ENCODE results near the gene ALG6. TPM values are rescaled to one million over a fixed set of nuclear protein-coding genes. Genes with fewer than 3 reads are reported as not detected.

The ALG6 gene
- total RNA-seq = 10 to 100 TPM; 23.1 to 25.6 TPM

DNA sequence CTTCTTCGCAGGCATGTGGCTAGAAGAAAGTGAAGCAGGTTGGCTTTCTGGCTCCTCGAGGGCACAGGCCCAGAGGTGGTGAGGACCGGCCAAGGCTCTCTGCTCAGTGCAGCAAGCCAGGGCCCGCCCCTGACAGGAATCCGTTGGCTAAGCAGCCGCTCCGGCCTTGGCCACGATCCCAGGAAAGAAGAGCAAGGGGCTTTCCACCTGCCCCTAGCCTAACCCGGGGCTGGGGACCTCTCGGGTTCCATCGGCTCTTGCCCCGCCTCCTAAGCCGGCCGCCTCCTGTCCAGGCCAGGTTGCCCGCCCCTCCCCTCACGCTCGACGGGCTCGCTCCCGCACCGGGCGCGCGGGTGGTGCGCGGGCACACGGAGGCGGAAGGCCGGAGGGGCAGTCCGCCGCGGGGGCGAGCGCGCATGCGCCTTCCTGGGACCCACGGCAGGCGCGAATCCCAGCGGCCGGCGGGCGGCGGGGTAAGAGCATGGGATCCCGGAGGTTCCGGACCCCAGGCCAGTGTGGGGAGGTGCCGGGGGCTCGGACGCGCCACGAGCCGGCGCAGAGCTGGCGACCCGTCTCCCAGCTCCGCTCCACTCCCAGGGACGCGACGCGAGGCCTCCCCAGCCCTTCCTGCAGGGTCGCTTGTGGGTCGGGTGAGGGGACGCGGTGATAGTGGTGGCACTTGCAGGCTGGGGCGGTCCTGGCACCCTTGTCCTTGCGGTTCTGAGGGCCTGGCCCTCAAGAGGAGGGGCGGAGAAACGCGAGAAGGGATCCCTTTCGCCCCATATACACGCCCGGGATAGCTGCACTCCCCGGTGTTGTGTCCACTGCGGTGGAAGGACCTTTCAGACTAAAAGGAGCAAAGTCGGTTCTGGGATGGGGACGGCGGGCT is at the start of gene ALG6:
ALG6 (plus strand) TSS at position 413 of the 889 bp plus-strand sequence. CDS start 3,351 bp downstream, outside the sequence.
- ChIA-PET POLR2A (interaction anchor here (1.2 to 1.5 kb wide), 2 partner anchors 156 to 226 kb away, joined by 4 to 7 read pairs; partner anchors contain the start of genes EFCAB7, ITGB3BP and PGM1), CTCF (interaction anchor here (1.4 kb wide), 1 partner anchor 74 kb away, joined by 3 read pairs; no protein-coding TSS in a partner anchor)
- ATAC-seq (peak; percentile 94), DNase-seq (peak; percentile 90)
- H3K36me3 Mint-ChIP-seq (ENCODE audit: low read depth) = peaks cover 23% of the 10 kb centered on the region
- H3K4me3 Mint-ChIP-seq = peak within 1 kb of the TSS; percentile 96
- no peaks in the 10 kb centered on the region for H3K9me3 Mint-ChIP-seq (ENCODE audit: insufficient read depth)
- H3K4me1 Mint-ChIP-seq (ENCODE audit: low read depth) = peaks cover 22% of the 10 kb centered on the region
- peaks cover 12% of the 10 kb centered on the region for H3K27me3 Mint-ChIP-seq (ENCODE audit: low read depth)
- H3K27ac Mint-ChIP-seq = peak within 1 kb of the TSS; percentile 87

DNA sequence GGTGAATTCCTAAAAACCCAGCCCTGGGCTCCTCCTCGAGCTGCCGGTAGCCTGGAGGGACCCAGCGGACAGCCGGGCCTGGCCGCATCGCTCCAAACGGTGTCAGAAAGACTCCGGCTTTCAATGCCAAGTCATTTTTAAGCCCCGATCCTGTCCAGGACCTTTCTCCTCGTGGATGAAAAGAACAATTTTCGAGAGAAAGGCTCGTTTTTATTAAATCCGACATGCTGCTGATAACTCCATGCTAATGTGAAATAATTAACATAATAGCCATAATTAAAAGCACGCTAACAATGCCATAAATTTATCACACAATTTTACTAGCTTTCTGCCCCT is 49.6 kb upstream of the ALG6 start:
- H3K9me3 Mint-ChIP-seq (ENCODE audit: insufficient read depth) = peaks cover 6% of the 10 kb centered on the region
- H3K4me1 Mint-ChIP-seq (ENCODE audit: low read depth) = peaks cover 39% of the 10 kb centered on the region
- H3K27ac Mint-ChIP-seq = no peak overlapping the region
- H3K4me3 Mint-ChIP-seq = peak overlapping the region; percentile 67
- CTCF ChIA-PET = interaction anchor here (1.1 to 2.9 kb wide), 4 partner anchors 9 to 119 kb away, joined by 3 to 8 read pairs (median 6); no protein-coding TSS in a partner anchor
- POLR2A ChIA-PET = no interaction called here
- peaks cover 27% of the 10 kb centered on the region for H3K36me3 Mint-ChIP-seq (ENCODE audit: low read depth)
- ATAC-seq = no peak
- DNase-seq = no peak
- peaks cover 67% of the 10 kb centered on the region for H3K27me3 Mint-ChIP-seq (ENCODE audit: low read depth)

DNA sequence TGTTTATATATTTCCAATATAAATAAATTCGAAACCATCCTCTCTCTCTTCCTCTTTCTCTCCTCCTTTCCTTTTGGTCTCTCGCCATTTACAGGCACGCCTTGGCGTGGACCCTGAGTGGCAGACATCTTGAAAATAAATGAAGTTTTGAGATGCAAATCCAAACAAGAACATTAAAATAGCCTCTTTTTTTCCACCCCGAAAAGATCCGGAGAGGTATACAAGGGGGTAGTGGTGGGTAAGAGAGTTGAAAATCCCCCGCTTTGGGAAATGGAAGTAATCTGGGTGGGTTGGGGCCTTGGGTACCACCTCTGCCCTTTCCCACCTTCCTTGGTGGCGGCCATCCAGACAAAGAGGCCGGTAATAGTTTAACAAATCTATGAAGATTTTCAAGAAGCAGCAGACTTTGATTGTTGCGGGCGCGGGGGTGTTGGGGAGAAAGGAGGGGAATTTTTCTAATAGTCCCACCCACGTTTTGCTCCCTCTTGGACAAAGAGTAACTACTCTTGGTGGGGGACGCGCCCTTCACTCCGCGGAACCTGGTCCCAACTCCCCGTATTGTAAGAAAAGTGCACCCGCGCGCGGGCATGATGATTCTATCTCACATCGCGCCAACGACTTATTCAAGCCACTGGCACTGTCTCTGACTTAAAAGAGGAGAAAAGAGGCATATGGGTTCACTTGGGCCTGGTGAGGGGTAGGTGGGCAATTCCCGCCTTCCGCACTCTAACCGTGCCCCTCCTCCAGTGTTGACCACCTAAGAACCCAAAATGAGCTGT is 49.0 kb upstream of the ALG6 start:
- H3K4me1 Mint-ChIP-seq (ENCODE audit: low read depth) = peaks cover 39% of the 10 kb centered on the region
- no peak for ATAC-seq
- H3K4me3 Mint-ChIP-seq = peak overlapping the region; percentile 67
- no peak overlapping the region for H3K27ac Mint-ChIP-seq
- H3K27me3 Mint-ChIP-seq (ENCODE audit: low read depth) = peaks cover 68% of the 10 kb centered on the region
- DNase-seq = no peak
- CTCF ChIA-PET = interaction anchor here (1.3 to 2.9 kb wide), 3 partner anchors 9 to 118 kb away, joined by 5 to 8 read pairs (median 6); no protein-coding TSS in a partner anchor
- H3K9me3 Mint-ChIP-seq (ENCODE audit: insufficient read depth) = peaks cover 6% of the 10 kb centered on the region
- H3K36me3 Mint-ChIP-seq (ENCODE audit: low read depth) = peaks cover 27% of the 10 kb centered on the region
- POLR2A ChIA-PET = no interaction called here

DNA sequence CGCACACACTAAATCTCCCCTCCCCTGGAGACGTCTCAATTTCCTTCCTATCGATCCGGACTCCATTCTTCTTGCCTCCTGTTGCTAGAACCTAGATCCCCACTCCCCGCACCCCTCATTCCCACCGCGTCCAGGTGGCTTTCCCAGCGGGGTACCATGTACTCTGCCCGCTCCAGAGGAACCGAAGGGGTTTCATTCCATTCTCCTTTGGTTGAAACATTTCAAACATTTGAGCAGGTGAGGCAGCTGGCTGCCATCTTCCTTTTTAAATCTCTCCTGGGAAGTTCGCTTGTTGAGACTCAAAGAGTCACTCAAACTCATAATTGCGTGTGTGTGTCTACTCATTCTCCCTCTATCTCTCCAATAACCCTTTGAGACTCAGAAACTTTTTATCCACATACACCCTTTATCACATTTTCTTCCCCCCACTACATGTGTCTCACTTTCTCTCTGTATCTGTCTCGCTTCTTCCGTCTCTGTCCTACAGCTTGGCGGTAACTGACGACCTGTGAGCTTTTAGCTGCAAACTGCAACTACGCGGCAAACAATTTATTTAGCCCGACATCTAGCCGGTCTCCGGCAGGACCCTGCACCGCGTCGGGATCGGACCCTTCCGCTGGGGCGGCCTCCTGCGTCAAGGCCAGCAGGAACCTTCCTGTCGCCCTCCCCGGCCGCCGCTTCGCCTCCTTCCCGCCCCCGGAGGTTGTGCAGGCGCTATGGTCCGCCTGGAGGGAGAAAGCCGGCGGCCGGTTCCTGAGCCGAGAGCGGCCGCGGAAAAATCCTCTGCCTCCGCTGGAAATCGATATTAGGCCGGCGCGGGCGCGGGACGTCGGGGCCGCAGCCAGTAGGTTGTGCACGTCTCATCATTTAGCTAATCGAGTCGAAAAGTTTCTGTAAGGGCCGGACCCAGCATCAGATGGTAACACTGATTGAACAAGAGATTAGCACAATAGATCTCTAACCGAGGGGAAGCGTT is 48.1 kb upstream of the ALG6 start:
- peaks cover 41% of the 10 kb centered on the region for H3K4me1 Mint-ChIP-seq (ENCODE audit: low read depth)
- peaks cover 27% of the 10 kb centered on the region for H3K36me3 Mint-ChIP-seq (ENCODE audit: low read depth)
- peaks cover 65% of the 10 kb centered on the region for H3K27me3 Mint-ChIP-seq (ENCODE audit: low read depth)
- no peak for ATAC-seq
- ChIA-PET CTCF (interaction anchor here (1.0 to 2.9 kb wide), 3 partner anchors 8 to 14 kb away, joined by 3 to 8 read pairs (median 5); no protein-coding TSS in a partner anchor), POLR2A (no interaction called here)
- H3K9me3 Mint-ChIP-seq (ENCODE audit: insufficient read depth) = peaks cover 6% of the 10 kb centered on the region
- H3K4me3 Mint-ChIP-seq = peak overlapping the region; percentile 11
- peak overlapping the region; percentile 63 for H3K27ac Mint-ChIP-seq
- no peak for DNase-seq

DNA sequence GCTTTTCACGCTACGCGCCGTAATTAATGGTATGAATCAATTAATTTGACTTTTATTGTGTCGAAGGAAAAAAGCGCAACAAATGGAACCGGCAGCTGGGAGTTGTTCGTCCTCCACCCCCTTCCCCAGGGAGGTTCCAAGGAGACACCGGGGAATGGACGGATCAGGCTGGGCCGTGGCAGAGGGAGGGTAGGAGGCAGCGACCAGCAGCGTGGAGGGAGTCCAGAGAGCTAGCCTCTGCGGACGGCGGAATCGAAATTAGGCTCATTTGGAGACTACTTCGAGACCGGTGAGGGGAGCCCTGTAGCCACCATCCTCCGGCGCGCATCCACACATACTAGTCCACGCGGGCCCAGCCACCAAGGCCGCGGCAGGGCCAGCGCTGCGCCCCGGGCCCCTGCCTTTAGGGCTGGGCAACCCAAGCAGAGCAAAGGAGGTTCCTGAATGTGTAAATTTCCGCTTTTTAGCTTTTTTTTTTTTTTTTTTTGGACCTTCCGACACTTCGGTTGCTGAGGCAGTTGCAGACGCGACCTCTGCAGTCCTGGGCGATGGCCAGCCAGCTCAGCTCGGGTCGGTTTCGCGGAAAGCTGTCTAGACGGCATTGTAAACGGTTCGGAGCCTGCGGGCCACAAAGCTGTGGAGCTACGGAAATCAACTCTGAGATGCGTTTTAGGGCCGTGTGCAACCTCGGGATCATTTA is 47.3 kb upstream of the ALG6 start:
- CTCF ChIA-PET = interaction anchor here (0.7 to 1.0 kb wide), 2 partner anchors 9 to 13 kb away, joined by 3 read pairs; no protein-coding TSS in a partner anchor
- DNase-seq = no peak
- Mint-ChIP-seq H3K4me1 (ENCODE audit: low read depth) (peaks cover 47% of the 10 kb centered on the region), H3K9me3 (ENCODE audit: insufficient read depth) (peaks cover 6% of the 10 kb centered on the region), H3K27me3 (ENCODE audit: low read depth) (peaks cover 66% of the 10 kb centered on the region), H3K36me3 (ENCODE audit: low read depth) (peaks cover 29% of the 10 kb centered on the region), H3K4me3 (peak overlapping the region; percentile 11), H3K27ac (peak overlapping the region; percentile 78)
- no peak for ATAC-seq
- POLR2A ChIA-PET = no interaction called here

DNA sequence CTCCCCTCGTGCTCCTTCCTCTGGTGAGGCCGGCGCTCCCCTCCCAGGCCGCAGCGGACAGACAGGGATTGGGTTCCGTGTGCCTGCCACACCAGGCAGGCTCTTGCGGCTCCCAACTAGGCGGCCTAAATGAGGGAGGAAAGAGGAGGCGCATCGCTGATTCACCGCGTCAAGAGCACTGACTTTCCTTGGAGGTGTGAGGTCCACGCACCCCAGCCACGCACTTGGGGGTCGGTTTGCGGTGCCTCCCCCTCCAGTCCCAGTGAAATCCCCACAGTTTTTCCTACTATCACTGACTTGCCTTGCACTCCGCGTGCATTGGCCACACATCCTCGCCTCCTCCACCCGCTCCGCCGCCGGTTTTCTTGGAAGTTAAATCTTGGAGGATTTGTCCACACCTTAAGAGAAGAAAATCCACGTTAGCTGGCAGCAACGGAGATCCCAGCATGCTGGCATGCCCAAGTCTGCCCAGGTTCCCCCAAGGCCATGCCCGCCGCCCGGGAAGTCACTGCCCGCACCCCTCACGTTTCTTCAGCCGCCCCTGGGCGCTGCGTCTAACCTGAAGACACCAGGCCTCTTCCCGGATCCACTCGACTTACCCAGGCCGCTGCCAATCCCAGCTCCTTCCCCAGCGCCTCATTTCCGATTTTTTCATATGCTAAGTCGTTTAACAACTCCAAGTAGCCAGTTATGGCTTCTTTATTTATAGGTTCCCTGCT is 46.2 kb upstream of the ALG6 start:
- Mint-ChIP-seq H3K27ac (peak overlapping the region; percentile 74), H3K4me3 (peak overlapping the region; percentile 65), H3K4me1 (ENCODE audit: low read depth) (peaks cover 49% of the 10 kb centered on the region), H3K27me3 (ENCODE audit: low read depth) (peaks cover 64% of the 10 kb centered on the region), H3K9me3 (ENCODE audit: insufficient read depth) (peaks cover 6% of the 10 kb centered on the region), H3K36me3 (ENCODE audit: low read depth) (peaks cover 29% of the 10 kb centered on the region)
- DNase-seq (no peak), ATAC-seq (no peak)
- ChIA-PET POLR2A (no interaction called here), CTCF (interaction anchor here (1.5 kb wide), 1 partner anchor 9 kb away, joined by 4 read pairs; no protein-coding TSS in a partner anchor)

DNA sequence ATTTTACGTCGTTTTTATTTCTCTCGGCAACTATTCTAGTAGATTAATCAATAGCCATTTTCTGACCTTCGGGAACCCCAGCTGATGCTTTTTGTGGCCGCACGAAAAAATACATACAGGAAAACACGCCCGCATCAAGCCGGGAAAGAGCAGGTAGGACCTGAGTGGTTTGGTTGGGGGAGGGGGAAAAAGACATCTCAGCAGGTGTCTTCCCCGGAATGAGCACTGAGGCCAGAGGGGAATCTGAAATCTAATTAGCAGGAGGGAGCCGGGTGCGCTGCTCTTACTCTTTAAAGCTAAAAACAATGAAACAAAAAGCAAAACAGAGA is 45.7 kb upstream of the ALG6 start:
- Mint-ChIP-seq H3K9me3 (ENCODE audit: insufficient read depth) (peaks cover 6% of the 10 kb centered on the region), H3K4me3 (peak overlapping the region; percentile 65), H3K36me3 (ENCODE audit: low read depth) (peaks cover 29% of the 10 kb centered on the region), H3K27ac (peak overlapping the region; percentile 74), H3K27me3 (ENCODE audit: low read depth) (peaks cover 64% of the 10 kb centered on the region), H3K4me1 (ENCODE audit: low read depth) (peaks cover 49% of the 10 kb centered on the region)
- ChIA-PET CTCF (interaction anchor here (1.5 kb wide), 1 partner anchor 9 kb away, joined by 4 read pairs; no protein-coding TSS in a partner anchor), POLR2A (no interaction called here)
- DNase-seq = no peak
- ATAC-seq = no peak

DNA sequence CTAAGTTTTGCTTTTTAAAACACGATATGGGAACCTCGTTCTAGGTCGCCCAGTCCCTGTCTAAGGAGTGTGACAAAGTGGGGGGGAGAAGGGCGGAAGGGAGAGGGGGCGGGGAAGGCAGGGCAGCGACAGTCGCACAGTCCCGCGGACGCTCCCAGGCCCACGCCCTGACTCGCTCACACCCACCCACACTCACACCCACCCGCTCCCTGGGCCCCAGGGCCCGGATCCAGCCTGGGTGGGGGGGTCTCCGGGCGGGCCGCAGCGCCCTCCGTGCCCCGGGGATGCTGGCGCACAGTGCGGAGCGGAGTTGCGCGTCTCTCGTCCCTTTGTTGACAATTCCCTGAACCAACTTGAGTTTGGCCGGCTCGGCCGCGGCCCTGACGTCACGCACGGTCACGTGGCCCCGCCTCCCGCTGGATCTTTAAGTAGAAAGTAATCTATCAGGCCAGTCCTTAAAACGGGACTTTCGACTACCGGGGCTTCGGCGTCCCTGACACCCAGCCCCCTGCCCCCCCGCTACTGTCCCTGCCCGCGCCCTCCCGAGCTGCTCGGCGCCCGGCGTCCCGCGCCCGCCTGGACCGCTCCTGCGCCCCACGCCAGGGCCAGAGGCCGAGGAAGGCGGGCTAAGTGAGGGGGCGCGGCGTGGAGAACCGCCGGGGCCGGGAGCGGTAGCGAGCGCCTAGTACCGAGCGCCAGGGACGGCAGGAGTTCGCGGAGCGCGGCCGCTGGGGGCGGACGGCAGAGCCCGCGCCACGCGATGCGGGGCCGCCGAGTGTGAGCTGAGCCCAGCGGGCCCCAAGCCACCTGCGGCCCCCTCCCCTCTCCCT is 45.1 kb upstream of the ALG6 start, which contains the start of gene FOXD3:
FOXD3 (plus strand) TSS at position 454 of the 830 bp plus-strand sequence. CDS start 492 bp downstream, outside the sequence.
- Mint-ChIP-seq H3K9me3 (ENCODE audit: insufficient read depth) (peaks cover 6% of the 10 kb centered on the region), H3K27ac (peak within 1 kb of the TSS; percentile 74), H3K27me3 (ENCODE audit: low read depth) (peaks cover 67% of the 10 kb centered on the region), H3K4me3 (peak within 1 kb of the TSS; percentile 69), H3K4me1 (ENCODE audit: low read depth) (peaks cover 53% of the 10 kb centered on the region), H3K36me3 (ENCODE audit: low read depth) (peaks cover 29% of the 10 kb centered on the region)
- DNase-seq = no peak
- ATAC-seq = peak; percentile 24
- POLR2A ChIA-PET = no interaction called here
- CTCF ChIA-PET = interaction anchor here (1.5 kb wide), 1 partner anchor 8 kb away, joined by 4 read pairs; no protein-coding TSS in a partner anchor

DNA sequence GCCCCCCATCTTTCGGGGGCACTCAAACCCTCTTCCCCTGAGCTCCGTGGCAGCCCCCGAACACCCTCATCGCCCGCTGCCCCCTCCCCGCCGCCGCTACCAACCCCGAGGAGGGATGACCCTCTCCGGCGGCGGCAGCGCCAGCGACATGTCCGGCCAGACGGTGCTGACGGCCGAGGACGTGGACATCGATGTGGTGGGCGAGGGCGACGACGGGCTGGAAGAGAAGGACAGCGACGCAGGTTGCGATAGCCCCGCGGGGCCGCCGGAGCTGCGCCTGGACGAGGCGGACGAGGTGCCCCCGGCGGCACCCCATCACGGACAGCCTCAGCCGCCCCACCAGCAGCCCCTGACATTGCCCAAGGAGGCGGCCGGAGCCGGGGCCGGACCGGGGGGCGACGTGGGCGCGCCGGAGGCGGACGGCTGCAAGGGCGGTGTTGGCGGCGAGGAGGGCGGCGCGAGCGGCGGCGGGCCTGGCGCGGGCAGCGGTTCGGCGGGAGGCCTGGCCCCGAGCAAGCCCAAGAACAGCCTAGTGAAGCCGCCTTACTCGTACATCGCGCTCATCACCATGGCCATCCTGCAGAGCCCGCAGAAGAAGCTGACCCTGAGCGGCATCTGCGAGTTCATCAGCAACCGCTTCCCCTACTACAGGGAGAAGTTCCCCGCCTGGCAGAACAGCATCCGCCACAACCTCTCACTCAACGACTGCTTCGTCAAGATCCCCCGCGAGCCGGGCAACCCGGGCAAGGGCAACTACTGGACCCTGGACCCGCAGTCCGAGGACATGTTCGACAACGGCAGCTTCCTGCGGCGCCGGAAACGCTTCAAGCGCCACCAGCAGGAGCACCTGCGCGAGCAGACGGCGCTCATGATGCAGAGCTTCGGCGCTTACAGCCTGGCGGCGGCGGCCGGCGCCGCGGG is 44.2 kb upstream of the ALG6 start:
- Mint-ChIP-seq H3K27me3 (ENCODE audit: low read depth) (peaks cover 68% of the 10 kb centered on the region), H3K9me3 (ENCODE audit: insufficient read depth) (peaks cover 6% of the 10 kb centered on the region), H3K36me3 (ENCODE audit: low read depth) (peaks cover 27% of the 10 kb centered on the region), H3K27ac (no peak overlapping the region), H3K4me1 (ENCODE audit: low read depth) (peaks cover 50% of the 10 kb centered on the region), H3K4me3 (peak overlapping the region; percentile 66)
- peak; percentile 54 for DNase-seq
- ATAC-seq = peak; percentile 44
- POLR2A ChIA-PET = no interaction called here
- CTCF ChIA-PET = no interaction called here
